Nephron (organoid): ENCODE results near the gene TMEM258.

ENCODE experiments used
- H3K27ac Mint-ChIP-seq, 3 experiments: 2 replicates each; pipeline ENCODE4 v1.8.0; 2020; ENCODE audit warnings: mixed read lengths in 3 of 3, mild to moderate bottlenecking in 2 of 3, moderate library complexity in 1 of 3
- H3K27me3 Mint-ChIP-seq: 2 replicates; pipeline ENCODE4 v1.8.0; 2021; ENCODE audit warnings: low read depth, mild to moderate bottlenecking, moderate library complexity, mixed read lengths
- H3K36me3 Mint-ChIP-seq: 2 replicates; pipeline ENCODE4 v1.8.0; 2020; ENCODE audit warnings: low read depth, mixed read lengths
- H3K4me1 Mint-ChIP-seq: 2 replicates; pipeline ENCODE4 v1.8.0; 2020; ENCODE audit warnings: mixed read lengths
- H3K4me3 Mint-ChIP-seq, 3 experiments: 2 replicates each; pipeline ENCODE4 v1.8.0; 2020; ENCODE audit warnings: mild to moderate bottlenecking in 3 of 3, mixed read lengths in 3 of 3, moderate library complexity in 2 of 3
- H3K9me3 Mint-ChIP-seq: 2 replicates; pipeline ENCODE4 v1.8.0; 2020; ENCODE audit warnings: mixed read lengths
- CTCF ChIP-seq, 3 experiments: fragments of 200-600 bp; sonication (generic); IDR thresholded peaks; one replicate each; pipeline ENCODE4 v1.5.0; 2021; ENCODE audit warnings: antibody characterized with exemption in 3 of 3; ENCODE audit not compliant: unreplicated experiment in 3 of 3

Gene TMEM258

GRCh38 chr11:61762798-61763197, 29.6 kb downstream of the TMEM258 start:
- no peak for TF ChIP-seq CTCF (IDR thresholded peaks at IDR 0.05; ENCODE audit: unreplicated experiment in 3 of 3)
- H3K27ac Mint-ChIP-seq: peak overlapping the region; percentile 61 to 89 (median 86)
- H3K4me3 Mint-ChIP-seq: peak overlapping the region in 1 of 3 experiments; percentile 10
- H3K9me3 Mint-ChIP-seq: no peaks in the 10 kb centered on the region
- peaks cover 16% of the 10 kb centered on the region for H3K4me1 Mint-ChIP-seq
- H3K27me3 Mint-ChIP-seq: peaks cover 7% of the 10 kb centered on the region
- no peaks in the 10 kb centered on the region for H3K36me3 Mint-ChIP-seq

- Mint-ChIP-seq H3K9me3 (no peaks in the 10 kb centered on the region), H3K27me3 (peaks cover 7% of the 10 kb centered on the region), H3K27ac (peak overlapping the region; percentile 77 to 90 (median 81)), H3K4me1 (peaks cover 16% of the 10 kb centered on the region), H3K36me3 (no peaks in the 10 kb centered on the region), H3K4me3 (no peak overlapping the region)
- no peak for TF ChIP-seq CTCF (IDR thresholded peaks at IDR 0.05; ENCODE audit: unreplicated experiment in 3 of 3)
Observed at GRCh38 chr11:61762223-61762615, 30.2 kb downstream of the TMEM258 start.

GRCh38 chr11:61761440-61762222, 30.8 kb downstream of the TMEM258 start:
- Mint-ChIP-seq H3K36me3 (no peaks in the 10 kb centered on the region), H3K4me3 (peak overlapping the region in 1 of 3 experiments; percentile 31)
- no peak for TF ChIP-seq CTCF (IDR thresholded peaks at IDR 0.05; ENCODE audit: unreplicated experiment in 3 of 3)

GRCh38 chr11:61760946-61761345, 31.5 kb downstream of the TMEM258 start:
- Mint-ChIP-seq H3K9me3 (no peaks in the 10 kb centered on the region), H3K4me1 (peaks cover 16% of the 10 kb centered on the region), H3K4me3 (no peak overlapping the region), H3K36me3 (no peaks in the 10 kb centered on the region), H3K27me3 (peaks cover 7% of the 10 kb centered on the region), H3K27ac (no peak overlapping the region)
- no peak for TF ChIP-seq CTCF (IDR thresholded peaks at IDR 0.05; ENCODE audit: unreplicated experiment in 3 of 3)

More at GRCh38 chr11:61761440-61762222, 30.8 kb downstream of the TMEM258 start:
- Mint-ChIP-seq H3K27ac (peak overlapping the region; percentile 77 to 90 (median 81)), H3K4me1 (peaks cover 16% of the 10 kb centered on the region), H3K27me3 (peaks cover 7% of the 10 kb centered on the region), H3K9me3 (no peaks in the 10 kb centered on the region)

GRCh38 chr11:61757213-61757862, 35.1 kb downstream of the TMEM258 start:
- peak overlapping the region in 2 of 3 experiments; percentile 65 to 89 for H3K27ac Mint-ChIP-seq
- no peak for TF ChIP-seq CTCF (IDR thresholded peaks at IDR 0.05; ENCODE audit: unreplicated experiment in 3 of 3)
- H3K4me1 Mint-ChIP-seq: peaks cover 25% of the 10 kb centered on the region
- H3K9me3 Mint-ChIP-seq: no peaks in the 10 kb centered on the region
- H3K27me3 Mint-ChIP-seq: peaks cover 19% of the 10 kb centered on the region
- H3K4me3 Mint-ChIP-seq: no peak overlapping the region
- no peaks in the 10 kb centered on the region for H3K36me3 Mint-ChIP-seq
